OCI-LY3 (cell line): Measurements from ENCODE around the gene TMEM245.

ENCODE experiments used
- EZH2phosphoT487 ChIP-seq: fragments of 200-600 bp; shearing (Covaris generic); IDR thresholded peaks from 2 replicates; pipeline ENCODE4 v1.6.1; 2018; ENCODE audit warnings: antibody characterized with exemption, mixed run types, low read depth
- TF ChIP-seq, protein P1 (sequence below): fragments of 200-600, 300-600 bp; sonication (generic); IDR thresholded peaks from 2 replicates; pipeline ENCODE4 v1.5.1; 2014; ENCODE audit warnings: antibody characterized with exemption, low read length, low read depth

- TF ChIP-seq, protein P1, sequence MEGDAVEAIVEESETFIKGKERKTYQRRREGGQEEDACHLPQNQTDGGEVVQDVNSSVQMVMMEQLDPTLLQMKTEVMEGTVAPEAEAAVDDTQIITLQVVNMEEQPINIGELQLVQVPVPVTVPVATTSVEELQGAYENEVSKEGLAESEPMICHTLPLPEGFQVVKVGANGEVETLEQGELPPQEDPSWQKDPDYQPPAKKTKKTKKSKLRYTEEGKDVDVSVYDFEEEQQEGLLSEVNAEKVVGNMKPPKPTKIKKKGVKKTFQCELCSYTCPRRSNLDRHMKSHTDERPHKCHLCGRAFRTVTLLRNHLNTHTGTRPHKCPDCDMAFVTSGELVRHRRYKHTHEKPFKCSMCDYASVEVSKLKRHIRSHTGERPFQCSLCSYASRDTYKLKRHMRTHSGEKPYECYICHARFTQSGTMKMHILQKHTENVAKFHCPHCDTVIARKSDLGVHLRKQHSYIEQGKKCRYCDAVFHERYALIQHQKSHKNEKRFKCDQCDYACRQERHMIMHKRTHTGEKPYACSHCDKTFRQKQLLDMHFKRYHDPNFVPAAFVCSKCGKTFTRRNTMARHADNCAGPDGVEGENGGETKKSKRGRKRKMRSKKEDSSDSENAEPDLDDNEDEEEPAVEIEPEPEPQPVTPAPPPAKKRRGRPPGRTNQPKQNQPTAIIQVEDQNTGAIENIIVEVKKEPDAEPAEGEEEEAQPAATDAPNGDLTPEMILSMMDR, result no peak
- TF ChIP-seq EZH2phosphoT487, result no peak
Observed at GRCh38 chr9:109124121-109124520, 4.4 kb upstream of the TMEM245 start.
